ENCODE data around the gene LEUTX. TPM values are rescaled to one million over a fixed set of nuclear protein-coding genes. Genes with fewer than 3 reads are reported as not detected.

The LEUTX gene
- total and polyA plus RNA-seq, 2 experiments from 2014 or later, result not detected

- H3K9me2 ChIP-seq (ENCODE audit: insufficient read depth), result no peaks in the 10 kb centered on the region
- Mint-ChIP-seq H3K4me1 (no peaks in the 10 kb centered on the region), H3K27me3 (ENCODE audit: insufficient read depth, low read depth, poor library complexity) (no peaks in the 10 kb centered on the region), H3K27ac (no peak overlapping the region), H3K4me3 (no peak overlapping the region), H3K9me3 (no peaks in the 10 kb centered on the region), H3K36me3 (ENCODE audit: low read depth) (no peaks in the 10 kb centered on the region; the same call in 2 of the 3 replicates)
- no peak overlapping the region for H3K27ac ChIP-seq (ENCODE audit: low read depth)
- H3K36me3 ChIP-seq (ENCODE audit: insufficient read depth), result no peaks in the 10 kb centered on the region
- DNase-seq (ENCODE audit: low spot score) (no peak), ATAC-seq (no peak)
- TF ChIP-seq ETS1 (IDR thresholded peaks at IDR 0.05) (no peak), EZH2 (IDR thresholded peaks at IDR 0.05; ENCODE audit: low read depth, unreplicated experiment) (no peak), REST (IDR thresholded peaks at IDR 0.05; ENCODE audit: unreplicated experiment) (no peak), ZNF462 (CRISPR knock-in tag; IDR thresholded peaks at IDR 0.05) (no peak), POLR2AphosphoS5 (IDR thresholded peaks at IDR 0.05; ENCODE audit: low read depth) (no peak), ZNF114 (CRISPR knock-in tag; IDR thresholded peaks at IDR 0.05) (no peak)
- H4K20me1 ChIP-seq (replicated peaks; ENCODE audit: insufficient read depth), result no peaks in the 10 kb centered on the region; the same call in none of the 2 replicates
- H2AFZ ChIP-seq, result no peak overlapping the region
- H3K4me3 ChIP-seq, result no peak overlapping the region
- no peaks in the 10 kb centered on the region for H3K4me1 ChIP-seq (ENCODE audit: insufficient read depth)
- H3K4me2 ChIP-seq, result no peak overlapping the region
- no peaks in the 10 kb centered on the region for H3F3A ChIP-seq (replicated peaks; ENCODE audit: low read depth)
- H3K79me2 ChIP-seq (replicated peaks; ENCODE audit: insufficient read depth), result no peaks in the 10 kb centered on the region; the same call in 1 of the 2 replicates
- no peaks in the 10 kb centered on the region for H3K27me3 ChIP-seq (ENCODE audit: insufficient read depth)
Measured at GRCh38 chr19:39817888-39818561, 39.4 kb downstream of the LEUTX start.
